Measurements from ENCODE around the gene FDPS. TPM values are rescaled to one million over a fixed set of nuclear protein-coding genes. Genes with fewer than 3 reads are reported as not detected.

FDPS gene
- total and polyA plus RNA-seq, 4 donors = 176 to 370 (median 249) TPM

GRCh38 chr1:155313261-155313660, 4.6 kb downstream of the FDPS start (continued):
- TF ChIP-seq TAF1 (conservative IDR thresholded peaks at IDR 0.05) (no peak), FOXA2 (IDR thresholded peaks at IDR 0.05) (no peak), ZBTB33 (IDR thresholded peaks at IDR 0.05) (no peak)

- Histone ChIP-seq H3K36me3 (ENCODE audit: control insufficient read depth in 4 of 4, insufficient read depth in 3 of 4, low read depth in 1 of 4, low read length in 3 of 4) (peaks cover 0 to 36% (median 28%) of the 10 kb centered on the region in 4 donors), H3K4me3 (ENCODE audit: low read depth in 1 of 3, low read length in 3 of 3) (no peak overlapping the region), H3K9ac (ENCODE audit: low read depth in 1 of 2, low read length in 2 of 2) (no peak overlapping the region), H3K9me3 (ENCODE audit: control insufficient read depth in 4 of 4, low read length in 3 of 4) (no peaks in the 10 kb centered on the region), H3K27me3 (ENCODE audit: control insufficient read depth in 4 of 4, insufficient read depth in 4 of 4, low read length in 3 of 4) (no peaks in the 10 kb centered on the region), H3K4me1 (ENCODE audit: control insufficient read depth in 4 of 4, insufficient read depth in 4 of 4, low read length in 3 of 4) (peaks cover 0 to 10% (median 3%) of the 10 kb centered on the region in 4 donors), H3K27ac (ENCODE audit: low read depth in 1 of 2, low read length in 2 of 2) (no peak overlapping the region)
- WGBS = 55% methylated on average over 3 of the region's 3 CpGs
- TF ChIP-seq ZBTB33 (IDR thresholded peaks at IDR 0.05) (no peak), SP1 (IDR thresholded peaks at IDR 0.05) (no peak), EGR1 (IDR thresholded peaks at IDR 0.05; ENCODE audit: low read depth in 2 of 2) (no peak), RAD21 (IDR thresholded peaks at IDR 0.05) (no peak), MAX (IDR thresholded peaks at IDR 0.05) (no peak), TAF1 (conservative IDR thresholded peaks at IDR 0.05) (no peak), FOXA1 (IDR thresholded peaks at IDR 0.05) (no peak), HNF4G (IDR thresholded peaks at IDR 0.05) (no peak), FOXA2 (IDR thresholded peaks at IDR 0.05) (no peak), JUND (IDR thresholded peaks at IDR 0.05) (no peak), YY1 (IDR thresholded peaks at IDR 0.05) (no peak)
- DNase-seq (ENCODE audit: low spot score) = no peak
Measured at GRCh38 chr1:155316922-155317321, 8.3 kb downstream of the FDPS start.

- Histone ChIP-seq H3K36me3 (ENCODE audit: control insufficient read depth in 4 of 4, insufficient read depth in 3 of 4, low read depth in 1 of 4, low read length in 3 of 4) (peaks cover 0 to 30% (median 21%) of the 10 kb centered on the region in 4 donors), H3K4me1 (ENCODE audit: control insufficient read depth in 4 of 4, insufficient read depth in 4 of 4, low read length in 3 of 4) (peaks cover 2 to 16% (median 13%) of the 10 kb centered on the region in 4 donors), H3K27ac (ENCODE audit: low read depth in 1 of 2, low read length in 2 of 2) (no peak overlapping the region), H3K4me3 (ENCODE audit: low read depth in 1 of 3, low read length in 3 of 3) (no peak overlapping the region), H3K9me3 (ENCODE audit: control insufficient read depth in 4 of 4, low read length in 3 of 4) (no peaks in the 10 kb centered on the region), H3K9ac (ENCODE audit: low read depth in 1 of 2, low read length in 2 of 2) (no peak overlapping the region), H3K27me3 (ENCODE audit: control insufficient read depth in 4 of 4, insufficient read depth in 4 of 4, low read length in 3 of 4) (no peaks in the 10 kb centered on the region)
- TF ChIP-seq FOXA2 (IDR thresholded peaks at IDR 0.05) (no peak), HNF4G (IDR thresholded peaks at IDR 0.05) (no peak), YY1 (IDR thresholded peaks at IDR 0.05) (no peak)
- WGBS = 95% methylated on average over 9 of the region's 9 CpGs
- no peak for DNase-seq (ENCODE audit: low spot score)
Measured at GRCh38 chr1:155318082-155318481, 9.4 kb downstream of the FDPS start.

GRCh38 chr1:155319536-155319935, 10.9 kb downstream of the FDPS start:
- peaks cover 2 to 29% (median 18%) of the 10 kb centered on the region in 4 donors for H3K4me1 ChIP-seq (ENCODE audit: control insufficient read depth in 4 of 4, insufficient read depth in 4 of 4, low read length in 3 of 4)
- H3K9ac ChIP-seq (ENCODE audit: low read depth in 1 of 2, low read length in 2 of 2) = no peak overlapping the region
- H3K4me3 ChIP-seq (ENCODE audit: low read depth in 1 of 3, low read length in 3 of 3) = no peak overlapping the region
- WGBS = 79% methylated on average over 5 of the region's 5 CpGs
- no peaks in the 10 kb centered on the region for H3K9me3 ChIP-seq (ENCODE audit: control insufficient read depth in 4 of 4, low read length in 3 of 4)
- H3K27me3 ChIP-seq (ENCODE audit: control insufficient read depth in 4 of 4, insufficient read depth in 4 of 4, low read length in 3 of 4) = no peaks in the 10 kb centered on the region
- TF ChIP-seq FOXA2 (IDR thresholded peaks at IDR 0.05) (no peak), YY1 (IDR thresholded peaks at IDR 0.05) (no peak)
- peaks cover 0 to 28% (median 18%) of the 10 kb centered on the region in 4 donors for H3K36me3 ChIP-seq (ENCODE audit: control insufficient read depth in 4 of 4, insufficient read depth in 3 of 4, low read depth in 1 of 4, low read length in 3 of 4)
- no peak for DNase-seq (ENCODE audit: low spot score)
- H3K27ac ChIP-seq (ENCODE audit: low read depth in 1 of 2, low read length in 2 of 2) = no peak overlapping the region
